SU-DHL-6 (cell line): ENCODE data around the gene PLCH1.

Source experiments
- EZH2phosphoT487 ChIP-seq: fragments of 200-600 bp; sonication (generic), shearing (Covaris generic); conservative IDR thresholded peaks from 2 replicates; pipeline ENCODE4 v1.6.1; 2018; ENCODE audit warnings: mild to moderate bottlenecking, antibody characterized with exemption, low read length, moderate library complexity, mixed read lengths
- TF ChIP-seq, protein P1 (sequence below): fragments of 200-600 bp; sonication (generic); IDR thresholded peaks from one replicate; pipeline ENCODE4 v1.5.1; 2017; ENCODE audit warnings: antibody characterized with exemption, mild to moderate bottlenecking, low read length, moderate library complexity; ENCODE audit not compliant: insufficient read depth, poor library complexity, severe bottlenecking

DNA sequence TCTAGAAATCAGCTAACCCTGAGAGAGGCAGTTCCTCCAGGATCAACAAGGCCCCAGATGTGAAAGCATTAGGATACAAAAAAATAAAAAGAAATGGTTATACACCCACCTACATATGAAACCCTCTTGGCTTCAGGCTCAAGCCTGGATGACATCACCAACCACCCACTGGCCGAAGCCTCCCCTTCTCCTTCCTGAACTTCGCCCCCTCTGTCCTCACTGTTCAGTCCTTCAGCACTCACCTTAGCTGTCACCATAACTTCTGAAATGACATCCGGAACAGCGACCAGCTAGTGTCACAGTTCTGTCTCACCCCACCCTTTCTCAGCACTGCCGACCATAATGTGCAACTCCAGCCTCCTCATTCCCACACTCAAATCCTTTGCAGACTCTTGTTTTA, 98.7 kb downstream of the PLCH1 start:
- TF ChIP-seq EZH2phosphoT487: no peak
- TF ChIP-seq, protein P1, sequence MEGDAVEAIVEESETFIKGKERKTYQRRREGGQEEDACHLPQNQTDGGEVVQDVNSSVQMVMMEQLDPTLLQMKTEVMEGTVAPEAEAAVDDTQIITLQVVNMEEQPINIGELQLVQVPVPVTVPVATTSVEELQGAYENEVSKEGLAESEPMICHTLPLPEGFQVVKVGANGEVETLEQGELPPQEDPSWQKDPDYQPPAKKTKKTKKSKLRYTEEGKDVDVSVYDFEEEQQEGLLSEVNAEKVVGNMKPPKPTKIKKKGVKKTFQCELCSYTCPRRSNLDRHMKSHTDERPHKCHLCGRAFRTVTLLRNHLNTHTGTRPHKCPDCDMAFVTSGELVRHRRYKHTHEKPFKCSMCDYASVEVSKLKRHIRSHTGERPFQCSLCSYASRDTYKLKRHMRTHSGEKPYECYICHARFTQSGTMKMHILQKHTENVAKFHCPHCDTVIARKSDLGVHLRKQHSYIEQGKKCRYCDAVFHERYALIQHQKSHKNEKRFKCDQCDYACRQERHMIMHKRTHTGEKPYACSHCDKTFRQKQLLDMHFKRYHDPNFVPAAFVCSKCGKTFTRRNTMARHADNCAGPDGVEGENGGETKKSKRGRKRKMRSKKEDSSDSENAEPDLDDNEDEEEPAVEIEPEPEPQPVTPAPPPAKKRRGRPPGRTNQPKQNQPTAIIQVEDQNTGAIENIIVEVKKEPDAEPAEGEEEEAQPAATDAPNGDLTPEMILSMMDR: no peak
